GM12878 (cell line): ENCODE measurements around the gene DCUN1D3.

Experiments
- EZH2 ChIP-seq: IDR thresholded peaks from 2 replicates; pipeline ENCODE4 v1.6.1; 2012; ENCODE audit warnings: low read depth, mild to moderate bottlenecking, control low read depth, inconsistent platforms, low read length, borderline replicate concordance; ENCODE audit not compliant: control insufficient read depth
- NFYB ChIP-seq: IDR thresholded peaks from 2 replicates; pipeline ENCODE4 v1.6.1; 2011; ENCODE audit warnings: low read depth, mild to moderate bottlenecking, low read length, improper control_type of control experiment, moderate library complexity; ENCODE audit not compliant: insufficient read depth
- TCF12 ChIP-seq: IDR thresholded peaks from 2 replicates; pipeline ENCODE4 v1.6.1; 2011; ENCODE audit warnings: low read depth, mild to moderate bottlenecking, low read length

- TF ChIP-seq NFYB (no peak), TCF12 (no peak), EZH2 (no peak)
Measured at GRCh38 chr16:20853143-20853542, 47.0 kb downstream of the DCUN1D3 start.
